Measurements from ENCODE around the gene GAB1.

The GAB1 gene

DNA sequence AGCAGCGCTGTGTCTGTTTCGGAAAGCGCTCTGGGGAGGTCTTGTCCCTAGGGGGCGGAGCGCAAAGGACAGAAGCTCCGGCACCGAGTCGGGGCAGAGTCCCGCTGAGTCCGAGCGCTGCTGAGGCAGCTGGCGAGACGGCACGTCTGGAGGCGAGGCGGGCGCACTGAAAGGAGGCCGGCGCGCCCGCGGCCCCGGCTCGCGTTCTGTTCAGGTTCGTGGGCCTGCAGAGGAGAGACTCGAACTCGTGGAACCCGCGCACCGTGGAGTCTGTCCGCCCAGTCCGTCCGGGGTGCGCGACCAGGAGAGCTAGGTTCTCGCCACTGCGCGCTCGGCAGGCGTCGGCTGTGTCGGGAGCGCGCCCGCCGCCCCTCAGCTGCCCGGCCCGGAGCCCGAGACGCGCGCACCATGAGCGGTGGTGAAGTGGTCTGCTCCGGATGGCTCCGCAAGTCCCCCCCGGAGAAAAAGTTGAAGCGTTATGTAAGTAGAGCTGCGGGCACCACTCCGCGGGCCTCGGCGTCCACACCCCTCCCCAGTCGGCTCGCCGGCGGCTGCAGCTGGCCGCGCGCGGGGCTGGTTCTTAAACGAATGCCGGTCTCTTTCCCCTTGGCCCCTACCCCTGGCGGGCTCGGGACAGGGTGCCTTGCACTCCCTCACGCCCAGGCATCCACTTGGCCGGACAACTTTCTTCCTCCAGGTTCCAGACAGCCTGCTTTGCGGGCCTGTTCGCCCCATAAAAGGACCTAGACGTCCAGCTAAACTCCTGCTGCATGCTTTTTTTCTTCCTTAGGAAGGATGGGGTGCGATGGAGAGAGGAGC, at the start of gene GAB1:
TSS of gene GAB1 (plus strand) at position 96 of the 819 bp plus-strand sequence. CDS start at position 409, 313 bp downstream.
- H3K4me3 ChIP-seq (ENCODE audit: low read depth, low read length): peak within 1 kb of the TSS; percentile 73
- no peak for DNase-seq (ENCODE audit: low read depth)
- TF ChIP-seq CTCF (IDR thresholded peaks at IDR 0.05; ENCODE audit: control insufficient read depth, extremely low read depth, insufficient read depth): no peak

GRCh38 chr4:143287572-143287923, 49.1 kb upstream of the GAB1 start:
- no peak overlapping the region for H3K4me3 ChIP-seq (ENCODE audit: low read depth, low read length)
- no peak for DNase-seq (ENCODE audit: low read depth)

DNA sequence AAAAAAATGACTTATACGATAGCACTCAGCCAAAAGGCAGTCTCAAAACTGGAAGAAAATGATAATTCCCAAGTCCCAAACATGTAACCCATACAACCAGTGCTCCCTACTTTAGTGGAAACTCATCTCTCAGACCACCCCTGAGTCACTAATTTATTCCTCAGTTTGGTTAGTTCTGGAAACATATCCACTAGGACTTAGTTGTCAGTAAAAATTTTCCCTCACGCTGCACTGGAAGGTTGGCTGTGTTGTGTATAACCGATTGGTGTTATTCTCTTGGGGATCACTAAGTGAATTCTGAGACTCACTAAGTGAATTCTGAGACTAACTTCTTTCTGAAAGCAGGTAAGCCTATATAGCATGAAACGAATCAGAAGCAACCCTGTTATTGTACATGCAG, 48.5 kb upstream of the GAB1 start:
- TF ChIP-seq CTCF (IDR thresholded peaks at IDR 0.05; ENCODE audit: control insufficient read depth, extremely low read depth, insufficient read depth): no peak
- DNase-seq (ENCODE audit: low read depth): no peak
- H3K4me3 ChIP-seq (ENCODE audit: low read depth, low read length): no peak overlapping the region

More at GRCh38 chr4:143287572-143287923, 49.1 kb upstream of the GAB1 start:
- no peak for TF ChIP-seq CTCF (IDR thresholded peaks at IDR 0.05; ENCODE audit: control insufficient read depth, extremely low read depth, insufficient read depth)

DNA sequence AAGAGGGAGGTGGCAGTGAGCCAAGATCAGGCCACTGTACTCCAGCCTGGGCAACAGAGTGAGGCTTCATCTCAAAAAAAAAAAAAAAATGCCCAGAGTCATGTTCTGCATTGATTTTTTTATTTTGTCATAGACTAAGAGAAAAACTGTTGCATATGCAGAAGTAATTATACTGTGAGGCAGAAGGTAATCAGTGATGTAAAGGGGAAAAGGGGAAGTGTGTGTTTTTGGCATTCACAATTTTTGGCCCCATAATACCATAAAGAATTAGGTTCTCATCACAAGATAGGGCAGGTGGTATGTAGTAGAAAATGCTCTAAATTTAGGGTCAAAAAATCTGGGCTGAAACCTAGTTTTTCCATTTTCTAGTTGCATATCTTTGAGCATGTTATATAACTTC, 47.3 kb upstream of the GAB1 start:
- no peak for DNase-seq (ENCODE audit: low read depth)
- TF ChIP-seq CTCF (IDR thresholded peaks at IDR 0.05; ENCODE audit: control insufficient read depth, extremely low read depth, insufficient read depth): no peak
- H3K4me3 ChIP-seq (ENCODE audit: low read depth, low read length): no peak overlapping the region

GRCh38 chr4:143291314-143291713, 45.4 kb upstream of the GAB1 start:
- no peak overlapping the region for H3K4me3 ChIP-seq (ENCODE audit: low read depth, low read length)
- no peak for DNase-seq (ENCODE audit: low read depth)
- TF ChIP-seq CTCF (IDR thresholded peaks at IDR 0.05; ENCODE audit: control insufficient read depth, extremely low read depth, insufficient read depth): no peak

GRCh38 chr4:143292858-143293257, 43.8 kb upstream of the GAB1 start:
- no peak for TF ChIP-seq CTCF (IDR thresholded peaks at IDR 0.05; ENCODE audit: control insufficient read depth, extremely low read depth, insufficient read depth)
- DNase-seq (ENCODE audit: low read depth): no peak
- no peak overlapping the region for H3K4me3 ChIP-seq (ENCODE audit: low read depth, low read length)

DNA sequence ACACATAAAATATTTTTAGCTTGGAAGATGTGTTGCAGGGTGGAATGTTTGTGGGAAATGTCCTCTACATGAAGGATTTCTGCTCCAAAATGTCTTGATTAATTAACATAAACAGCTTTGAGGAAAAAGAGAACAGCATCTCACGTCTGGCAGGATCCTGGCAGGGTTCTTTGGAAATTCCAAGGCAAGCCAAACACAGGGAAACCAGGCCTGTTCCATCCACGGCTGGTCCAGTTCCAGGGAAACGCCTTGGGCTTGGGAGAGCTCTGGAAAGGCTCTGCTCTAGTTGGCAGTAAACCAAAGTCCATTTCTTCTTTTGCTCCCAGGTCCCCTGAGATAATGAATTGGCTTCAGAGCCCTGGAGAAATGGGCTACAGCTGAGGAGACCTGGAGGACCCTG, 42.4 kb upstream of the GAB1 start:
- no peak for TF ChIP-seq CTCF (IDR thresholded peaks at IDR 0.05; ENCODE audit: control insufficient read depth, extremely low read depth, insufficient read depth)
- no peak overlapping the region for H3K4me3 ChIP-seq (ENCODE audit: low read depth, low read length)
- peak; percentile 35 for DNase-seq (ENCODE audit: low read depth)

Measured in LNCaP clone FGC (cell line).